Measurements from ENCODE around the gene LPCAT3. TPM values are rescaled to one million over a fixed set of nuclear protein-coding genes. Genes with fewer than 3 reads are reported as not detected.

LPCAT3 gene
- total and polyA plus RNA-seq, 2 of the 4 experiments (the other 2 are of a cell fraction), result 7.0 to 18.6 TPM

GRCh38 chr12:7023114-7023513, 4.8 kb upstream of the LPCAT3 start:
- Histone ChIP-seq H3K27me3 (ENCODE audit: control insufficient read depth, insufficient read depth, low read length) (0 out of 2 replicates have a peak, but pooled peaks cover 2% of the 10 kb centered on the region), H3K14ac (replicated peaks; ENCODE audit: low read depth, low read length) (no peak overlapping the region), H2AFZ (replicated peaks; ENCODE audit: low read length, poor library complexity) (no peak overlapping the region), H3K4me3 (ENCODE audit: insufficient read depth, low read depth, low read length) (no peak overlapping the region), H4K20me1 (ENCODE audit: insufficient read depth, low read length) (no peaks in the 10 kb centered on the region), H3K9me3 (ENCODE audit: control insufficient read depth, insufficient read depth, low read length) (no peaks in the 10 kb centered on the region), H3K23ac (ENCODE audit: low read depth, low read length) (no peak overlapping the region), H4K91ac (ENCODE audit: insufficient read depth, low read depth, low read length) (no peak overlapping the region), H2AK5ac (ENCODE audit: low read depth, low read length) (no peak overlapping the region), H4K8ac (ENCODE audit: low read depth in 2 of 2, low read length in 2 of 2) (no peak overlapping the region), H2AK9ac (replicated peaks; ENCODE audit: low read depth, low read length, poor library complexity) (no peak overlapping the region), H3K4me1 (ENCODE audit: control insufficient read depth, insufficient read depth, low read length) (peaks cover 2% of the 10 kb centered on the region; the same call in 1 of the 2 replicates), H3K4ac (ENCODE audit: low read depth, low read length) (no peak overlapping the region), H2BK120ac (ENCODE audit: low read depth, low read length) (no peak overlapping the region), H3K18ac (ENCODE audit: low read depth, low read length) (no peak overlapping the region), H2BK5ac (ENCODE audit: low read depth, low read length, poor library complexity, severe bottlenecking) (no peak overlapping the region), H3K4me2 (ENCODE audit: low read depth, low read length) (no peak overlapping the region), H3K9me1 (ENCODE audit: insufficient read depth, low read length) (no peaks in the 10 kb centered on the region), H2BK20ac (ENCODE audit: low read depth, low read length) (no peak overlapping the region), H3K27ac (ENCODE audit: insufficient read depth, low read length) (no peak overlapping the region), H3K36me3 (ENCODE audit: control insufficient read depth, insufficient read depth, low read length) (no peaks in the 10 kb centered on the region), H2BK15ac (ENCODE audit: low read depth, low read length) (no peak overlapping the region), H3K56ac (ENCODE audit: extremely low read depth, insufficient read depth, low read length) (no peak overlapping the region), H4K5ac (ENCODE audit: low read depth, low read length) (no peak overlapping the region), H3K79me1 (ENCODE audit: low read depth in 1 of 2, low read length in 2 of 2) (peaks cover 0 to 1% of the 10 kb centered on the region in 2 experiments; a peak in 2 of 4 replicates), H3K9ac (ENCODE audit: low read depth, low read length) (no peak overlapping the region)
- no CpG with 5 or more reads among the region's 3 CpGs for WGBS, 2 experiments (ENCODE audit: extremely low coverage in 2 of 2, insufficient read length in 1 of 2)
- ATAC-seq (ENCODE audit: low read depth) (no peak), DNase-seq (no peak)
- in situ Hi-C loops (cut with MboI; ENCODE audit: low sequenced_read_pairs) (no loop called here), intact Hi-C loops (cut with micrococcal nuclease) (no loop called here), dilution Hi-C loops (cut with HindIII; ENCODE audit: low sequenced_read_pairs, unreplicated experiment) (no loop called here)
- BruUV-seq (replicated peaks), result no TSS peak
- ChIA-PET CTCF (no interaction called here), POLR2A (ENCODE audit: unreplicated experiment) (no interaction called here)
- TF ChIP-seq NFE2L2 (IDR thresholded peaks at IDR 0.05; ENCODE audit: low read depth, low read length) (no peak), BHLHE40 (IDR thresholded peaks at IDR 0.05; ENCODE audit: low read depth, low read length) (no peak), RCOR1 (IDR thresholded peaks at IDR 0.05; ENCODE audit: insufficient replicate concordance, low read length) (no peak), SMC3 (IDR thresholded peaks at IDR 0.05; ENCODE audit: low read depth, low read length) (no peak), FOS (IDR thresholded peaks at IDR 0.05; ENCODE audit: low read depth, low read length) (no peak), MAZ (IDR thresholded peaks at IDR 0.05; ENCODE audit: borderline replicate concordance, low read depth, low read length) (no peak), MAFK (IDR thresholded peaks at IDR 0.05; ENCODE audit: low read depth, low read length) (no peak), MXI1 (IDR thresholded peaks at IDR 0.05; ENCODE audit: borderline replicate concordance, low read depth, low read length) (no peak), RAD21 (IDR thresholded peaks at IDR 0.05; ENCODE audit: low read length) (no peak), CHD1 (IDR thresholded peaks at IDR 0.05; ENCODE audit: low read depth, low read length) (no peak), RFX5 (IDR thresholded peaks at IDR 0.05; ENCODE audit: low read depth, low read length) (no peak), CEBPB (IDR thresholded peaks at IDR 0.05; ENCODE audit: low read depth, low read length) (no peak)
- TF ChIP-seq, protein P1, sequence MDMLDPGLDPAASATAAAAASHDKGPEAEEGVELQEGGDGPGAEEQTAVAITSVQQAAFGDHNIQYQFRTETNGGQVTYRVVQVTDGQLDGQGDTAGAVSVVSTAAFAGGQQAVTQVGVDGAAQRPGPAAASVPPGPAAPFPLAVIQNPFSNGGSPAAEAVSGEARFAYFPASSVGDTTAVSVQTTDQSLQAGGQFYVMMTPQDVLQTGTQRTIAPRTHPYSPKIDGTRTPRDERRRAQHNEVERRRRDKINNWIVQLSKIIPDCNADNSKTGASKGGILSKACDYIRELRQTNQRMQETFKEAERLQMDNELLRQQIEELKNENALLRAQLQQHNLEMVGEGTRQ (IDR thresholded peaks at IDR 0.05; ENCODE audit: low read depth, low read length), result no peak

Data from IMR-90 (cell line).